Keratinocyte (primary cell): ENCODE results near the gene LIN7A.

Experiments
- CTCF ChIP-seq, 3 experiments: IDR thresholded peaks in 1 of 3; conservative IDR thresholded peaks in 1 of 3; optimal IDR thresholded peaks in 1 of 3; 2 replicates in 2 of 3; 3 replicates in 1 of 3; pipeline versions ENCODE3 to v1.5.1; 2011; ENCODE audit warnings: low read length in 3 of 3, mild to moderate bottlenecking in 3 of 3, moderate library complexity in 2 of 3, control low read depth in 1 of 3, inconsistent platforms in 1 of 3; ENCODE audit not compliant: insufficient read depth in 2 of 3; ENCODE audit errors: extremely low read depth in 1 of 3
- EZH2 ChIP-seq: IDR thresholded peaks from one replicate; pipeline ENCODE4 v1.6.1; 2012; ENCODE audit warnings: inconsistent platforms, mild to moderate bottlenecking, low read length, moderate library complexity

GRCh38 chr12:80895240-80895639 is 42.5 kb downstream of the LIN7A start:
- TF ChIP-seq CTCF (optimal IDR thresholded peaks at IDR 0.05 in 1 of 3, IDR thresholded peaks at IDR 0.05 in 1 of 3, conservative IDR thresholded peaks at IDR 0.05 in 1 of 3; ENCODE audit: extremely low read depth in 1 of 3, insufficient read depth in 2 of 3, low read length in 3 of 3), result no peak
- no peak for TF ChIP-seq EZH2
